Lower leg skin (tissue), 4 donors: ENCODE results near the gene USP40. TPM values are rescaled to one million over a fixed set of nuclear protein-coding genes. Genes with fewer than 3 reads are reported as not detected.

Experiments
- DNase-seq, 2 donors: peaks; one replicate each; pipeline ENCODE4 v3.0.0-alpha.2; 2019; ENCODE audit warnings: low spot score in 2 of 2
- H3K4me3 ChIP-seq: fragments of 200-600 bp; sonication (generic); 2 replicates; pipeline ENCODE4 v1.5.1; 2017; ENCODE audit warnings: mild to moderate bottlenecking, low read depth; ENCODE audit not compliant: poor library complexity, severe bottlenecking
- POLR2A ChIP-seq, 2 donors: fragments of 450-650 bp; IDR thresholded peaks; one replicate each; pipeline ENCODE4 v1.6.1; 2016 to 2017; ENCODE audit warnings: antibody characterized with exemption in 2 of 2, mild to moderate bottlenecking in 1 of 2, moderate library complexity in 1 of 2
- WGBS, 2 donors: methylation state at CpG; one replicate each; pipeline ENCODE4 v1.1.5; 2018; 5-methylcytosine and 5-hydroxymethylcytosine counted together
- intact Hi-C: fragments of 100-400 bp; cut with DNase I; formaldehyde crosslinking; loops from one replicate; pipeline ENCODE4 v1.15.0; 2023; ENCODE audit warnings: low total_unique reads
- total RNA-seq, 4 donors: library from RNA; depleted of rRNA; stranded (reverse); fragments of >200 nt; gene quantifications; one replicate each; pipeline ENCODE4 v1.1.0, GENCODE V29; 2016
- TF ChIP-seq, protein P1 (sequence below), 3 donors: fragments of 450-650 bp; IDR thresholded peaks; one replicate each; pipeline ENCODE4 v1.5.1; 2016; ENCODE audit warnings: antibody characterized with exemption in 3 of 3, mild to moderate bottlenecking in 3 of 3, moderate library complexity in 2 of 3

Gene USP40
- total RNA-seq, 4 donors from 2014 or later, result 26.9 to 38.7 (median 37.4) TPM

DNA sequence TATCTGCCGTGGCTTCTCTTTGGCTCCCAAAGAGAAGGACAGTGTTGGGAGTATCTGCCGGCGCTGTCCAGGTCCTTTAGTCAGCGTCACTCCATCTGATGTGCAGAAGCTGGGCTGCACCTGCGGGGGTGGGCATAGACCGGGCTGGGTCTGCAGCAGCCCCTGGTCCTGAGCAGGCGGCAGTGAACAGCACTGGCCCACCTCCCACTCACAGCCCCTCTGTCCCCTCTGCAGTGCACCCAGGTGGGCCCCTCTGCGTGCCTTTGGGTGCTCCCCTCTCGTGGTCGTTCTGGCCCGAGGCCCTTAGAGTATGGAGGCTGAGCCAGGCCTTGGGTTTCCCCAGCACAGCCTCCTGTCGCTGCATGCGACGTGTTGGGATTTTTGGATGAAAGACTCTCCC, 95.7 kb downstream of the USP40 start:
- H3K4me3 ChIP-seq, result no peak overlapping the region
- WGBS, 2 donors, result 93 to 99% methylated on average over 14 of the region's 14 CpGs
- intact Hi-C loops, result no loop called here
- DNase-seq, result peak in 1 of 2 donors; percentile 70
- TF ChIP-seq, protein P1, sequence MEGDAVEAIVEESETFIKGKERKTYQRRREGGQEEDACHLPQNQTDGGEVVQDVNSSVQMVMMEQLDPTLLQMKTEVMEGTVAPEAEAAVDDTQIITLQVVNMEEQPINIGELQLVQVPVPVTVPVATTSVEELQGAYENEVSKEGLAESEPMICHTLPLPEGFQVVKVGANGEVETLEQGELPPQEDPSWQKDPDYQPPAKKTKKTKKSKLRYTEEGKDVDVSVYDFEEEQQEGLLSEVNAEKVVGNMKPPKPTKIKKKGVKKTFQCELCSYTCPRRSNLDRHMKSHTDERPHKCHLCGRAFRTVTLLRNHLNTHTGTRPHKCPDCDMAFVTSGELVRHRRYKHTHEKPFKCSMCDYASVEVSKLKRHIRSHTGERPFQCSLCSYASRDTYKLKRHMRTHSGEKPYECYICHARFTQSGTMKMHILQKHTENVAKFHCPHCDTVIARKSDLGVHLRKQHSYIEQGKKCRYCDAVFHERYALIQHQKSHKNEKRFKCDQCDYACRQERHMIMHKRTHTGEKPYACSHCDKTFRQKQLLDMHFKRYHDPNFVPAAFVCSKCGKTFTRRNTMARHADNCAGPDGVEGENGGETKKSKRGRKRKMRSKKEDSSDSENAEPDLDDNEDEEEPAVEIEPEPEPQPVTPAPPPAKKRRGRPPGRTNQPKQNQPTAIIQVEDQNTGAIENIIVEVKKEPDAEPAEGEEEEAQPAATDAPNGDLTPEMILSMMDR (IDR thresholded peaks at IDR 0.05), result no peak
- TF ChIP-seq POLR2A (IDR thresholded peaks at IDR 0.05), result no peak

DNA sequence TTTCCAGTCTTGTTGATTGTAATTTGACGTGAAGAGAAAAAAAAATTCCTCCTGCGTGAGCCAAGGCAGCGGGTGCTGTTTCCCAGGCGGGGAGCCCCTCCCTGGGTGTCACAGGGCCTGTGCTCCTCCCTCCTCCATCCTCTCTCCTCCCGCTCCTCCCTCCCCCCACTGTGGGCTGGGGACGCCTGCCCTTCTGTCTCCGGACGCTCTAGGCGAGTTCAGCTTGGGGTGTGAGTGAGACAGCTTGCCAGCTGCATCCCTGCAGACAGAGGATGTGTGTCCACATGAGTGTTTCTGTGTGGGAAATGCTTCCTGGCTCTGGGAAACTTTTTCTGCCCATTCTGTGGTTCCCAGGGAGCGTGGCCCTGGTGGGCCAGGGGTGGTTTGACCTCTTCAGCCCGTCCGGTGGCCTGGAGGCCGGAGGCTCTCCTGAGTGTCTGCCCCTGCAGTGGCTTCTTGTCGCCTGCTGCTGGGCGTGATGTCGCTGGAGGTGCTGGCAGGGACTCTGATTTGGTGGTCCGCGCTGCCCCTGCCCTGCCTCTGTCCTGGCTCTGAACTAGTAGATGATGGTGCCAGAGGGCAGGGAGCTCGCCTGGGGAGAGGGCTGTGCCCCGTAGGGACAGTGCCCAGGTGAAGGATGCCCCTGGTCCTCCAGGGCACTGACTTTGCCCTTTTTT, 96.4 kb downstream of the USP40 start:
- 70 to 87% methylated on average over 18 to 19 of the region's 20 CpGs for WGBS, 2 donors
- no peak overlapping the region for H3K4me3 ChIP-seq
- TF ChIP-seq POLR2A (IDR thresholded peaks at IDR 0.05), result no peak
- TF ChIP-seq, protein P1 (IDR thresholded peaks at IDR 0.05), result no peak
- peak in 1 of 2 donors; percentile 87 for DNase-seq
- intact Hi-C loops, result no loop called here

DNA sequence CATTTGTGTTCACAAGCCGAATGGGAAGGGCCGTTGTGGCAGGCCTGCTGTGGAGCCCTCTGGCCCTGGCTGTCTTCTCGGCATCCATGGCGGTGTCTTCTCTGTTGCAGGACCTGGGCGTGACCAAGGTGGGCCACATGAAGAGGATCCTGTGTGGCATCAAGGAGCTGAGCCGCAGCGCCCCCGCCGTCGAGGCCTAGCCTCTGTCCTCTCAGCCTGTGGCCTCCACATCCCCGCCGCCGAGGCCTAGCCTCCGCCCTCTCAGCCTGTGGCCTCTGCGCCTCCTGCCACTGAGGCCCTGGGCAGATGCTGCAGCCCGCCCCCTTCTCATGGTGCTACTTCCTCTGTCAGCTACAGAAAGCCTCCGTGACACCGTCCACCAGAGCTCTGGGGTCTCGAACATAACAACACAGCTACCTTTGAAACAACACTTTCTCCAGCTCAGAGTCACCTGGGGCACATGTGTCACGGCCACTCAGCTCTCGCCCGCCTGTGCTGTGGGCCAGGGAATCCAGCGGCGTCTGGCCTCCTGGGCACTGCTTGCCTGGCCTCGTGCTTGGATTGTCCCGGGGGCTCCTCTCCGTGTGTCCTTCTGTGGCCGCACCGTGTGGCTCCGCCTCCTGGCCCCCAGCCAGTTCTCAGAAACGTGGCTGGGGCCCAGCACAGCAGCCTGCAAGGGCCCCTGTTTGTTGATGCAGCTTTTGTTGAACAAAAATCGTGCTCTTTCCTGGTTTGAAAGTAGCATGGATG, 97.1 kb downstream of the USP40 start:
- no peak for TF ChIP-seq POLR2A (IDR thresholded peaks at IDR 0.05)
- TF ChIP-seq, protein P1 (IDR thresholded peaks at IDR 0.05), result no peak
- 79 to 83% methylated on average over 31 to 32 of the region's 32 CpGs for WGBS, 2 donors
- no peak overlapping the region for H3K4me3 ChIP-seq
- intact Hi-C loops, result no loop called here
- no peak for DNase-seq

DNA sequence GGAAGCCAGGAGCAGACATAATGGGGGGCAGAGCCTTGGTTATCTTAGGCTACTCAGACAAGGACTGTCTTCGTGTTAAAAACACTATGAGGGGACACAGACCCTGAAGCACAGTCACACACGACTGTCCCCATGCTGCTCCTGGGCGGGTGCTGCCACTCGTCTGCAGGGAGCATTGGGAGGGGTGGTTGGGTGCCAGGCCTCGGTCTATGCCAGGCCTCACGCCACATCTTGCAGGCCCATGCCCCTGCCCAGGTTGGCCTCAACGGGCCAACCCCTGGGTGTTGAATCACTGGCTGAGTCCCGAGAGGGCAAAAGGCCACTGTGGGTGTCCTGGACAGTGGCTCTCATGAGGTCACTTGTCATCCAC, 97.9 kb downstream of the USP40 start:
- 97 to 99% methylated on average over 7 to 8 of the region's 8 CpGs for WGBS, 2 donors
- no peak for DNase-seq
- intact Hi-C loops, result no loop called here
- TF ChIP-seq, protein P1 (IDR thresholded peaks at IDR 0.05), result no peak
- TF ChIP-seq POLR2A (IDR thresholded peaks at IDR 0.05), result no peak
- H3K4me3 ChIP-seq, result no peak overlapping the region

DNA sequence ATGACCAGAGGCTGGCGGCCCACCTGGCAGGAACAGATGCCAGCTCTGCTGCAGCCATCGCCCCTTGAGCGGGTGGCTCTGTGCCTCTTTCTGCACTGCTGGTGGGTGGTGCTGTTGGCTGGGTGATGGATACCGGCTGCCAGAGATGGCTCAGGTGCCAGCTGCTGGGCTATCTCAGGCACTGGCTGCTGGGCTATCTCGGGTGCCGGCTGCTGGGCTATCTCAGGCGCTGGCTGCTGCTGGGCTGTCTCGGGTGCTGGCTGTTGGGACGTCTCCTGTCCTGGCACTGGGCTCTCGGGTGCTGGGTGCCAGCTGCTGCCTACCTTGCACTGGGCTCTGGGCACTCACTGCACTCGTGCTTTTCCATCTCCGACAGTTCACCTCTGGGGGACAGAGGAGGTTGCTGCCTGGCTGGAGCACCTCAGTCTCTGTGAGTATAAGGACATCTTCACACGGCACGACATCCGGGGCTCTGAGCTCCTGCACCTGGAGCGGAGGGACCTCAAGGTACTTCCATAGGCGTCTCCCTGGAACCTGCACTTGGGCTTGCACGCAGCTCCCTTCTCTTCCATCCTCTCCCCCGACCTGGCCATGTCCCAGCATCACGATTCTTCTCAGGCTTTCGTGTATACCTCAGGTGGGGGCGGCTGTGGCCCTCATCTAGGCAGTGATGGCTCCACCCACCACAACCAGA, 98.4 kb downstream of the USP40 start:
- 89 to 94% methylated on average over 22 of the region's 22 CpGs for WGBS, 2 donors
- no peak for DNase-seq
- intact Hi-C loops, result no loop called here
- no peak for TF ChIP-seq POLR2A (IDR thresholded peaks at IDR 0.05)
- TF ChIP-seq, protein P1 (IDR thresholded peaks at IDR 0.05), result no peak
- no peak overlapping the region for H3K4me3 ChIP-seq
